Peyer's patch (tissue), 4 donors: ENCODE measurements around the gene ZNF407. TPM values are rescaled to one million over a fixed set of nuclear protein-coding genes. Genes with fewer than 3 reads are reported as not detected.

ENCODE experiments used
- DNase-seq, 3 donors: peaks; one replicate each; pipeline ENCODE4 v3.0.0-alpha.2; 2017 to 2019
- H3K27ac ChIP-seq, 4 donors: fragments of 200-600 bp; sonication (generic); one replicate each; pipeline ENCODE4 v1.5.1; 2016 to 2019
- H3K27me3 ChIP-seq, 2 donors: fragments of 200-600 bp; sonication (generic); one replicate each; pipeline ENCODE4 v1.5.1; 2019
- H3K36me3 ChIP-seq, 3 donors: fragments of 200-600 bp; sonication (generic); one replicate each; pipeline ENCODE4 v1.5.1; 2016 to 2019
- H3K4me1 ChIP-seq, 4 donors: fragments of 200-600 bp; sonication (generic); one replicate each; pipeline ENCODE4 v1.5.1; 2016 to 2019
- H3K4me3 ChIP-seq, 4 donors: fragments of 200-600 bp; sonication (generic); 1 replicate in 3 of 4; 2 replicates in 1 of 4; pipeline ENCODE4 v1.5.1; 2016 to 2019; ENCODE audit warnings: mild to moderate bottlenecking in 1 of 4
- H3K9me3 ChIP-seq, 4 donors: fragments of 200-600 bp; sonication (generic); one replicate each; pipeline ENCODE4 v1.5.1; 2016 to 2019; ENCODE audit warnings: mild to moderate bottlenecking in 1 of 4
- CTCF ChIP-seq, 6 experiments: fragments of 450-650 bp in 4 of 6; fragments of 200-600 bp in 2 of 6; sonication (generic) in 1 of 6; IDR thresholded peaks; one replicate each; pipeline ENCODE4 v1.5.1; 2017 to 2019; ENCODE audit warnings: antibody characterized with exemption in 6 of 6, mild to moderate bottlenecking in 3 of 6, moderate library complexity in 1 of 6
- POLR2A ChIP-seq, 2 donors: fragments of 450-650 bp; IDR thresholded peaks; one replicate each; pipeline ENCODE4 v1.5.1; 2017; ENCODE audit warnings: antibody characterized with exemption in 2 of 2, mild to moderate bottlenecking in 2 of 2, moderate library complexity in 2 of 2
- total RNA-seq, 4 donors: library from RNA; depleted of rRNA; stranded (reverse); fragments of >200 nt; gene quantifications; one replicate each; pipeline ENCODE4 v1.1.0, GENCODE V29; 2016

The ZNF407 gene
- total RNA-seq, 4 donors from 2014 or later = 24.0 to 54.5 (median 32.3) TPM

DNA sequence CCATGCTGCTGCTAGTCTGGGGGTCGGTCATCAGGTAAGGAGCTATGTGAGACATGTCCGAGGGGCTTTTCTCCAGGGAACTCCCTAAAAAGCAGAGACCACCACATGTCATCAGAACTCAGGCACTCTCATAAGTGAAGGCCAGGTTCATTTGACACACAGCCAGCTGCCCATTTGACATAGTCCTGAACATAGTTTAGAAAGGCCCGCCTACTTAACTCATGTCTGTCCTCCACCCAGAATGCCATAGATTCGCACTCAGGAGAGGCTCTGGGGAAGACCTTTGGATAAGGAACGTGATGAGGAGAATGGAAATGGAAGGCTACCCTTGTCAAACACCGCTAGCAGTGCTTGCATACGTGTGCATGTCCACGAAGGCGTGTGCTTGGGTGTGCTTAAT, 454.1 kb downstream of the ZNF407 start:
- H3K4me3 ChIP-seq = no peak overlapping the region

DNA sequence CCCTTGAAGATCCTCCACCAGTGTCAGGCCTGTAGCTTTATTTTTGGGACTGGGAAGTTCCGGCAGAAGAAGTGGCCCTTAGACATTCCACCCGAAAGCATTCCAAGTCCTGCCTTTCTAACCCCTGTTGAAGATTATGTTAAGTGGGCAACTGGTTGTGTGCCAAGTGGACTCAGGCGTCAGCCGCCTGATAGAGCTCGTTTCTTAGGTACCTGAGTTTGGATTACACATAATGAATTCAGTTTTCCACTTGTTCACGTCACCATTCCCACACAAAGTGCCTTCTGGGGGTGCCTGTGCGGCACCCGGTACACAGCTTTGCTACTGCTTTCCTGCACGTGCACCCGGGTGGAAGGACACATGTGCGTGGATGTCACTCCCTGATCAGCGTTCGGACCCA, 454.8 kb downstream of the ZNF407 start:
- TF ChIP-seq POLR2A (IDR thresholded peaks at IDR 0.05) = no peak
- TF ChIP-seq CTCF (IDR thresholded peaks at IDR 0.05) = no peak
- DNase-seq = no peak
- Histone ChIP-seq H3K4me3 (no peak overlapping the region), H3K36me3 (no peaks in the 10 kb centered on the region), H3K9me3 (no peaks in the 10 kb centered on the region), H3K27ac (no peak overlapping the region), H3K4me1 (no peaks in the 10 kb centered on the region), H3K27me3 (no peaks in the 10 kb centered on the region)

More for the DNA sequence above, 454.1 kb downstream of the ZNF407 start:
- DNase-seq = no peak
- Histone ChIP-seq H3K27ac (no peak overlapping the region), H3K4me1 (no peaks in the 10 kb centered on the region), H3K27me3 (no peaks in the 10 kb centered on the region), H3K9me3 (no peaks in the 10 kb centered on the region), H3K36me3 (no peaks in the 10 kb centered on the region)
- no peak for TF ChIP-seq POLR2A (IDR thresholded peaks at IDR 0.05)
- no peak for TF ChIP-seq CTCF (IDR thresholded peaks at IDR 0.05)

DNA sequence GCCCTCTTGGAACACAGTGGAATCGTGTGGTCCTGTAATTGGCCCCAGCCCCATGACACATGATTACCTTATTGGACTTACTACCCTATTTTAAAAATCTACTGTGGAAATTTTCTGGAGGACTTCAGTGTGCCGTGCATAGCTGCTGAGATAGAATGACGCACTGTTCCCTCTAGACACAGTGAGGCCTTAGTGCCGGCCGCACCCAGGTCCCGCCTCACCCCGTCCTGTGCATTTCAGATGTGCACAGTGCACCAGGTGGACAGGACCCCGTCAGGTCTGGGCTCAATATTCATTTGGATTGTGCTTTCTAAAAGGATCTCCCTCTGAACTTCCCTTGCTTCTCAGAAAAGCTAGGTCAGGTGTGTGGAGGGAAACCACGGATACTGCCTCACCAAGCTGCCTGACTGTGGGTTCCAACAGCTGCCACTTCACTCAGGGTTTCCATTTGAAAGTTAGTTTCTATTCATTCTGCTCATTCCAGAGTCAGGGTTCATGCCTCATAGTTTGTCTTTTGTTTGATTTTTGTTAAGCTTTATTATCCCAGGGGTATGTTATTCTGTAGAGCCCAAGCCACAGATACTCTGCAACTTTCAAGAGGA, 455.5 kb downstream of the ZNF407 start:
- TF ChIP-seq POLR2A (IDR thresholded peaks at IDR 0.05) = no peak
- no peak for TF ChIP-seq CTCF (IDR thresholded peaks at IDR 0.05)
- H3K4me1 ChIP-seq = no peaks in the 10 kb centered on the region
- no peaks in the 10 kb centered on the region for H3K27me3 ChIP-seq

GRCh38 chr18:75054046-75054445, 456.4 kb downstream of the ZNF407 start:
- DNase-seq = no peak
- no peaks in the 10 kb centered on the region for H3K36me3 ChIP-seq
- no peak overlapping the region for H3K4me3 ChIP-seq
- no peaks in the 10 kb centered on the region for H3K4me1 ChIP-seq
- TF ChIP-seq POLR2A (IDR thresholded peaks at IDR 0.05) (no peak), CTCF (IDR thresholded peaks at IDR 0.05) (no peak)
- no peaks in the 10 kb centered on the region for H3K27me3 ChIP-seq
- H3K9me3 ChIP-seq = no peaks in the 10 kb centered on the region
- no peak overlapping the region for H3K27ac ChIP-seq

More for the DNA sequence above, 455.5 kb downstream of the ZNF407 start:
- Histone ChIP-seq H3K36me3 (no peaks in the 10 kb centered on the region), H3K27ac (no peak overlapping the region), H3K9me3 (no peaks in the 10 kb centered on the region), H3K4me3 (no peak overlapping the region)
- no peak for DNase-seq

- no peaks in the 10 kb centered on the region for H3K36me3 ChIP-seq
- H3K9me3 ChIP-seq = no peaks in the 10 kb centered on the region
- no peaks in the 10 kb centered on the region for H3K27me3 ChIP-seq
- TF ChIP-seq POLR2A (IDR thresholded peaks at IDR 0.05) (no peak), CTCF (IDR thresholded peaks at IDR 0.05) (no peak)
- H3K4me3 ChIP-seq = no peak overlapping the region
- DNase-seq = no peak
- no peak overlapping the region for H3K27ac ChIP-seq
- no peaks in the 10 kb centered on the region for H3K4me1 ChIP-seq
These were observed 456.9 kb downstream of the ZNF407 start for GRCh38 chr18:75054611-75055010.
